Esophagus squamous epithelium (tissue), 5 donors: Measurements from ENCODE around the gene FGD1. TPM values are rescaled to one million over a fixed set of nuclear protein-coding genes. Genes with fewer than 3 reads are reported as not detected.
A peak's percentile ranks its signal among the peaks of the same experiment; 100 is the strongest.
"Not testable (repeated sequence)": the region's sequence is repeated elsewhere in the genome, so short reads cannot be mapped to it uniquely, and the experiment has no call there.

ENCODE experiments used
- DNase-seq: peaks from one replicate; lab custom pipeline; 2025; lab: John Stamatoyannopoulos, UW
- H3K27ac ChIP-seq, 4 donors: fragments of 200-600 bp; sonication (generic); one replicate each; pipeline ENCODE4 v1.5.1; 2016 to 2019; ENCODE audit warnings: mild to moderate bottlenecking in 1 of 4
- H3K27me3 ChIP-seq, 4 donors: fragments of 200-600 bp; sonication (generic); 1 replicate in 3 of 4; 2 replicates in 1 of 4; pipeline versions ENCODE4 v1.5.1 to v1.6.0; 2017 to 2021; ENCODE audit warnings: antibody characterized with exemption in 1 of 4
- H3K36me3 ChIP-seq, 3 donors: fragments of 200-600 bp; sonication (generic); one replicate each; pipeline ENCODE4 v1.5.1; 2016 to 2019
- H3K4me1 ChIP-seq, 3 donors: fragments of 200-600 bp; sonication (generic); one replicate each; pipeline ENCODE4 v1.5.1; 2017 to 2019
- H3K4me3 ChIP-seq, 4 donors: fragments of 200-600 bp; sonication (generic); 1 replicate in 3 of 4; 2 replicates in 1 of 4; pipeline ENCODE4 v1.5.1; 2016 to 2019; ENCODE audit warnings: mild to moderate bottlenecking in 2 of 4, moderate library complexity in 1 of 4
- H3K9me3 ChIP-seq, 3 donors: fragments of 200-600 bp; sonication (generic); one replicate each; pipeline ENCODE4 v1.5.1; 2016 to 2019
- POLR2A ChIP-seq, 4 donors: fragments of 450-650 bp; IDR thresholded peaks; one replicate each; pipeline ENCODE4 v1.6.1; 2017; ENCODE audit warnings: antibody characterized with exemption in 4 of 4, mild to moderate bottlenecking in 4 of 4, moderate library complexity in 3 of 4
- WGBS, 2 donors: methylation state at CpG; one replicate each; pipeline ENCODE4 v1.1.5; 2018; 5-methylcytosine and 5-hydroxymethylcytosine counted together
- intact Hi-C: fragments of 100-400 bp; cut with DNase I; formaldehyde crosslinking; loops from one replicate; pipeline ENCODE4 v1.15.0; 2022
- total RNA-seq, 4 donors: library from RNA; depleted of rRNA; stranded (reverse); fragments of >200 nt; gene quantifications; one replicate each; pipeline ENCODE4 v1.1.0, GENCODE V29; 2016
- TF ChIP-seq, protein P1 (sequence below), 6 experiments: fragments of 450-650 bp in 4 of 6; fragments of 200-600 bp in 2 of 6; sonication (generic) in 2 of 6; IDR thresholded peaks; one replicate each; pipeline ENCODE4 v1.5.1; 2016 to 2019; ENCODE audit warnings: antibody characterized with exemption in 6 of 6, mild to moderate bottlenecking in 4 of 6, moderate library complexity in 4 of 6
- donor health status: DM: yes; HTN: yes; CAD: no.

Gene FGD1
- total RNA-seq, 4 donors from 2014 or later = 4.4 to 7.5 (median 5.5) TPM

DNA sequence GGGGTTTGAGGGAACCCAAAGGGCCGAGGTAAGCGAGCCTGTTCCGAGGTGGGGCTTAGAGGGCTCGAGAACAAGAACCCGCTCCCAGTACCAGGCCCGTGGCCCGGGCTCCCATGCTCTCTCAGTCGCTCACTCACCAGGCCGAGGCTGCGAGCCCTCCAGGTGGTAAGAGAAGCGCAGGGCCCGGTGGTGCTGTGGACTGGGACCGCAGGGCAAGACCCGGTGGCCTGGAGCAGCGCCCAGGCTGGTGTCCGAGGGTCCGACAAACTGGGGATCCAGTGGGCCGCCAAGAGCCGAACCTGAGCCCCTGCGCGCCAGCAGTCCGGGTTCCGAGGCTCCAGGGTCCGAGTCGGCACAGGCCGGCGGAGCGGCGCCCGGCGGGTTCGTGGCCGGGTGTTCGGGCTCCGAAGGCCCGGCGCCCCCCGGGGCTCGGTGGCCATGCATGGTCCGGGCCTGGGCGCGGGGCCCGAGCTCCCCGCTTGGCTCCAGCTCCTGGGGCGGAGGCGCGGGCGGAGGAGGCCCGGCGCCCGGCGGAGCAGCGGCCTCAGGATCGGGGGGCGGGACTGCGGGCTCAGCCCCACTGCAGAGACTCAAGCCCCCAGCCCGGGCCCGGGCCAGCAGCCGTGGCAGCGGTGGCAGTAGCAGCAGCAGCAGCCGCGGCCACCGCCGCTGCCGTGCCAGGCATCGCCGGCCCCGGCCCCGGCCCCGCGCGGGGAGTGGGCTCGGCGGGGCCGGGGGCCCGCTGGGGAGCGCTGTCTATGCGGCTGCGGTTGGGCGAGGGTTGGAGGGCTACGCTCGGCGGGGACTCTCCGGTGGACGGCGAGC, 833 bp downstream of the FGD1 start:
- Histone ChIP-seq H3K4me3 (peak overlapping the region; percentile 55 to 74 (median 64)), H3K27ac (peak overlapping the region; percentile 75 to 88 (median 80)), H3K27me3 (no peaks in the 10 kb centered on the region), H3K36me3 (no peaks in the 10 kb centered on the region), H3K9me3 (no peaks in the 10 kb centered on the region), H3K4me1 (peaks cover 0 to 39% (median 3%) of the 10 kb centered on the region in 3 donors)
- intact Hi-C loops = no loop called here
- no peak for TF ChIP-seq POLR2A (IDR thresholded peaks at IDR 0.05)
- TF ChIP-seq, protein P1, sequence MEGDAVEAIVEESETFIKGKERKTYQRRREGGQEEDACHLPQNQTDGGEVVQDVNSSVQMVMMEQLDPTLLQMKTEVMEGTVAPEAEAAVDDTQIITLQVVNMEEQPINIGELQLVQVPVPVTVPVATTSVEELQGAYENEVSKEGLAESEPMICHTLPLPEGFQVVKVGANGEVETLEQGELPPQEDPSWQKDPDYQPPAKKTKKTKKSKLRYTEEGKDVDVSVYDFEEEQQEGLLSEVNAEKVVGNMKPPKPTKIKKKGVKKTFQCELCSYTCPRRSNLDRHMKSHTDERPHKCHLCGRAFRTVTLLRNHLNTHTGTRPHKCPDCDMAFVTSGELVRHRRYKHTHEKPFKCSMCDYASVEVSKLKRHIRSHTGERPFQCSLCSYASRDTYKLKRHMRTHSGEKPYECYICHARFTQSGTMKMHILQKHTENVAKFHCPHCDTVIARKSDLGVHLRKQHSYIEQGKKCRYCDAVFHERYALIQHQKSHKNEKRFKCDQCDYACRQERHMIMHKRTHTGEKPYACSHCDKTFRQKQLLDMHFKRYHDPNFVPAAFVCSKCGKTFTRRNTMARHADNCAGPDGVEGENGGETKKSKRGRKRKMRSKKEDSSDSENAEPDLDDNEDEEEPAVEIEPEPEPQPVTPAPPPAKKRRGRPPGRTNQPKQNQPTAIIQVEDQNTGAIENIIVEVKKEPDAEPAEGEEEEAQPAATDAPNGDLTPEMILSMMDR (IDR thresholded peaks at IDR 0.05) = no peak
- WGBS, 2 donors = 32% methylated on average over 10 of the region's 86 CpGs; no CpG with 5 or more reads in 1 of the 2 donors
- no peak for DNase-seq

DNA sequence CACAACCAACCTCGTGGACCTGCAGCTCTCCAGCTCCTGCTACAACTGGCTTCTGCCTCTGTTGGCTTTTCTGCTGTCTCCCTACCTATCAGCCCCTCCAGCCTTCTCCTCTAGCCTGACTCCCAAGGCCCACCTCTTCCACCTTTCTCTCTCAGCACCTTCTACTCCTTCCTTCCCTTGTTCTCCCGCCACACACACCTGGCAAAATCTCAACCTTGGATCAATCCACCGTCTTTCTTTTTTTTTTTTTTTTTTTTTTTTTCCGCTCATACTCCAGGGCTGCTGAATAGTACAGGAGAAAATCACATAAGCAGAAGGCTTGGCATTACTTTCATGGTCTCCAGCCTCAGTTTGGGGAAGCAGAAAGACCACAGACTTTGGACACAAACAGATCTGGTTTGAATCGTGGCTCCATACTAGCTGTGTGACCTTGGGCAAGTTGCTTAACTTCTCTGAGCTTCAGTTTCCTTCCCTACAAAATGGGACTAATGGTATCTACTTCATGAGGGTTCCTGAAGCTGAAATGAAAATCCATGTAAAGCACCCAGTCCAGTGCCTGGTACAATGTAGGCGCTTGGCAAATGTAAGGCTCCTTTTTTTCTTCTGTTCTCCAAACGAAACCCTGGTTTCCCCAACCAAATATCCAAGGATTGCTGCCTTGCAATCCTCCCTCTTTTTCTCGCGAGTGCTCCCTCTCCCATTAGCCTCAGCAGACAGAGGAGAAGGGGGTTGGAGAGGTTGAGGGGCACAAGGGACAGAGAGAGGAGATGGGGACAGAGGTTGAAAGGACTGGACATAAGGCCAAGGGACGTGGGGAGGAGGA, 1.7 kb downstream of the FGD1 start:
- intact Hi-C loops = no loop called here
- Histone ChIP-seq H3K4me1 (peaks cover 0 to 39% (median 3%) of the 10 kb centered on the region in 3 donors), H3K27ac (peak overlapping the region; percentile 75 to 88 (median 80)), H3K36me3 (no peaks in the 10 kb centered on the region), H3K4me3 (peak overlapping the region; percentile 55 to 74 (median 64)), H3K27me3 (no peaks in the 10 kb centered on the region), H3K9me3 (no peaks in the 10 kb centered on the region)
- DNase-seq = no peak
- TF ChIP-seq POLR2A (IDR thresholded peaks at IDR 0.05) = no peak
- WGBS, 2 donors = 28 to 53% methylated on average over 3 to 9 of the region's 10 CpGs

DNA sequence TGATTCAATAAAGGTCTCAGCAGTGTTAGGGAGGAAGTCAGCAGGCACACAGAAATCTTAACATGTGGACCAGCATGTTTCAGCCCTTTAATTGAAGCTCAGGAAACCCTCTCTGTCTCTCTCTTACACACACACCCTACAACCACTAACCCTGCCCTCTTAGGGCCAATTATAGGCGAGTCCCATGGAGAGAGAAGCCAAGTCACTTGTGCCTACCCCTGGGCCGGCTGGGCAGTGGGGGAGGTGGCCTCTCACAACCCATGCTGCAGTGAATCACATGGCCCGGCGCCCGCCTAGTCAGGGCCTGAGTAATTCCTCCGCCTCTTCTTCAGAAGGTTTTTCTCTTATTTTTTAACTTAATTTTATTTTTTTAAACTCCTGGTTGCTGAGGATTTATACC, 3.7 kb downstream of the FGD1 start:
- TF ChIP-seq, protein P1 (IDR thresholded peaks at IDR 0.05) = no peak
- Histone ChIP-seq H3K4me1 (peaks cover 0 to 39% (median 3%) of the 10 kb centered on the region in 3 donors), H3K4me3 (no peak overlapping the region), H3K36me3 (no peaks in the 10 kb centered on the region), H3K9me3 (no peaks in the 10 kb centered on the region), H3K27me3 (no peaks in the 10 kb centered on the region), H3K27ac (peak overlapping the region in 1 of 4 donors; percentile 35)
- intact Hi-C loops = no loop called here
- no peak for DNase-seq
- WGBS, 2 donors = 54% methylated on average over 6 of the region's 6 CpGs; no CpG with 5 or more reads in 1 of the 2 donors

DNA sequence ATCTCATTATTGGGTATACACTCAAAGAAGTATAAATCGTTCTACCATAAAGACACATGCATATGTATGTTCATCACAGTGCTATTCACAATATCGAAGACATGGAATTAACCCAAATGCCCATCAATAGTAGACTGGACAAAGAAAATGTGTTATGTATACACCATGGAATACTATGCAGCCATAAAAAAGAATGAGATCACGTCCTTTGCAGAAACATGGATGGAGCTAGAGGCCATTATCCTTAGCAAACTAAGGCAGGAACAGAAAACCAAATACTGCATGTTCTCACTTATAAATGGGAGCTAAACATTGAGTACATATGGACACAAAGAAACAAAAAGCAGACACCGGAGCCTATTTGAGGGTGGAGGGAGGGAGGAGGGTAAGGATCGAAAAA, 6.2 kb downstream of the FGD1 start:
- H3K27me3 ChIP-seq, H3K36me3 ChIP-seq, H3K4me3 ChIP-seq, intact Hi-C loops, H3K9me3 ChIP-seq, H3K27ac ChIP-seq, DNase-seq: not testable (repeated sequence)
- peaks cover 0 to 34% (median 4%) of the 10 kb centered on the region in 3 donors for H3K4me1 ChIP-seq
- WGBS, 2 donors = 74 to 100% methylated on average over 5 of the region's 5 CpGs

DNA sequence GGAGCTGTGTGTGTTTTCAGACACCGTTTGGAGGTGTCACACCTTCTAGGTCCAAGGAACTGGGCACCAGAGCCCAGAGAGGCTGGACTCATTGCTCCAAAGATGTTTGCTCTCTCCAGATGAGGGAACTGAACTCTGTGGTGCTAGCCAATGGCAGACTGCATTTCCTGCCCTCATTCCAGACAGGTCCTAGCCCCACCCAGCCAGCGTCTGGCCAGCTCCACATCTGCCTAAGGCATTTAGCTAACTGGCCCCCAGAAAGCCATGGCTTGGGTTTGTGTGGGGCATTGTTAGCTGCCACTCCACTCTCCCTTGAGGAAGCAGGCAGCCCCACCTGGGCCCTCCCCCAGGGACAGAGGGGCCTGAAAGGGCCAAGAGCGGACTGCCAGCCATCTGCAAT, 11.4 kb downstream of the FGD1 start:
- H3K9me3 ChIP-seq = no peaks in the 10 kb centered on the region
- H3K27me3 ChIP-seq = no peaks in the 10 kb centered on the region
- no peaks in the 10 kb centered on the region for H3K36me3 ChIP-seq
- DNase-seq = no peak
- WGBS, 2 donors = 0 to 51% methylated on average over 1 to 2 of the region's 3 CpGs
- peak overlapping the region in 2 of 4 donors; percentile 67 to 83 for H3K27ac ChIP-seq
- intact Hi-C loops = no loop called here
- TF ChIP-seq, protein P1 (IDR thresholded peaks at IDR 0.05) = no peak
- TF ChIP-seq POLR2A (IDR thresholded peaks at IDR 0.05) = no peak
- peaks cover 12 to 29% (median 19%) of the 10 kb centered on the region in 3 donors for H3K4me1 ChIP-seq
- no peak overlapping the region for H3K4me3 ChIP-seq
